ENCODE data around the gene PREX1.
"Not testable (repeated sequence)": the region's sequence is repeated elsewhere in the genome, so short reads cannot be mapped to it uniquely, and the experiment has no call there.

Gene PREX1

DNA sequence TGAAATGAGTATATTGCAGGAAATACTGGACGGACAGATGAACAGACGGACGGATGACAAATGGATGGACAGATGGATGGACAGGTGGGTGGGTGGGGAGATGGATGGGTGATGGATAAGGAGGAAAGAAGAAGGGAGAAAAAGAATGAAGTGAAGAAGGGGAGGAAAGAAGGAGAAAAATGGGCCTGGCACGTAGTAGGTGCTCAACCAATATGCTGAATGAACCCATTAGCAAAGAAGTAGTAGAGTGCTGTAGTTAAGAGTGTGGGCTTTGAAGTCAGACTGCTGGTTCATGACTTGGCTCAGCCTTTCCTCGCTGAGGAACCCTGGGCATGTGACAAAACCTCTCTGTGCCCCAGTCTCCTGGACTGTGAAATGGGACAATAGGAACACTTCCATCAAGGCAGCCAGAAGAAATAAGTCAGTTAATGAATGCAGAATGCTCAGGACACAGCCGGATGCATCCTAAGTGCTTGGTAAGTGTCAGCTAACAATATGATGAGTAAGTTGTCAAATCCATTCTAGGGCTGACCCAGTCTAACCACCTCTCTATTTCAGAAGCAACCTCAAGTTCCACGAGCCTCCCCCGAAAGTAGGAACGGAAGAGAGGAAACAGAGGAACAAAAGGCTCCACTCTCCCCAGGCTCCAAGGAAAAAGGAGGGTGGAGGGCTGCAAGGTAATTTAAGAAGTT lies 37.9 kb downstream of the PREX1 start:
- DNase-seq: no peak

DNA sequence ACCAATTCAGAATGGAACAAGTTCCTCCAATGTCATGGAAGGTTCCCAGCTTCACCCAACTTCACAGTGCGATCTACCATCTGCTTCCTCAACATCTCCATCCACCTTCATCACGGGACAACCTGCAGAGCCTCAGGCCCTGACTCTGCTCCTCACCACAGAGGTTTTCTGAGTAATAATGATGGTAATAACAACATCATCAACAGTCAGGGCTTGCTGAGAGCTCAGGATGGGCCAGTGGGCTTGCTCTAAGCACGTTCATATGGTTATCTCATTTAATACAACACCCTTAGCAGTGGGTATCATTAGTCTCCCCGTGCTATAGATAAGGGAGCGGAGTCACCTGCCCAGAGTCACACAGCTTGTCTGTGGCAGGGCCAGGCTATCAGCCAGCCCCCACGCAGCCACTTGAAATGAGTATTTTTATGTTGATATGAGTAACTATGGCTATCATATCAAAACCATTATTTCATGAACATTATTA lies 38.6 kb downstream of the PREX1 start:
- DNase-seq: no peak

DNA sequence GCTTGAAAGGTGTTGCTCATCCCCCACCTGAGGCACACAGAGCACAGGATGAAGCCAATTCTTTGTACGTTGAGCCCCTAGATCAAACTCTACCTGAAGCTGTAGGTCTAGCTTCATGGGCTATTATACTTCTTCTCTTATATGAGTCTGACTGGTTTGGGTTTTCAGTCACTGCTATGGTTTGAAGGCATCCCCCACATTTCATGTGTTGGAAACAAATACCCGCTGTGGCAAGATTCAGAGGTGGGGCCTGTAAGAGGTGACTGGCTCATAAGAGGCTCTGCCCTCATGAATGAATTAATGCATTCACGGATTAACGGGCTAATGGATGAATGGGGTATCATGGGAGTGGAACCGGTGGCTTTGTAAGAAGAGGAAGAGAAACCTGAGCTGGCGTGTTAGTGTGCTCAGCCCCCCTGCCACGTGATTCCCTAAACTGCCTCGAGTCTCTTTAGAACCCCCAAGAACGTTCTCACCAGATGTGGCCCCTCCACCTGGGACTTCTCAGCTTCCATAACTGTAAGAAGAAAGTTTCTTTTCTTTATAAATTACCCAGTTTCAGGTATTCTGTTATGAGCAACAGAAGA lies 39.2 kb downstream of the PREX1 start:
- no peak for DNase-seq

DNA sequence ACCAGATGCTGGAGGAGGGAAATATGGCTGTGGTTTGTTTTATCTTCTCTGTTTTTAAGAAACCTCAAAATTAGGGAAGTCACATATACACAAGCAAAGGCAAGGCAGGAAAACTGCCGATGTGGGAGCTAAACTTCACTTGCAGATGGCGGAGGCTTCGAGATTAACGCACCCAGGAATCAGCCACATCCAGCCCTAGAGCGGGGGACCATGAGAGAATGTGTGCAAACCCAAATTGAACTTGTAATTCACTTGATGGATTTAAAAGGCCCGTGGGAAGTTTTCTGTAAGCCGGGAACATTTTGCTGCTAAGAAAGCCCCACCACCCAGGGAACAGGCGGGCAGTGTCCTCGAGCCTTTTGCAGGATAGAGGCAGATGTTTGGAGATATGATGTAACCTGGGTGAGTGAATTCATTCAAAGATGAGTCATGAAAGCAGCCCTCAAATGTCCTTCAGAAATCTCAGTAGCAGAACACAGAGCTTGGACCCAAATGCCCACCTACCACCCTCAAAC lies 39.9 kb downstream of the PREX1 start:
- no peak for DNase-seq

DNA sequence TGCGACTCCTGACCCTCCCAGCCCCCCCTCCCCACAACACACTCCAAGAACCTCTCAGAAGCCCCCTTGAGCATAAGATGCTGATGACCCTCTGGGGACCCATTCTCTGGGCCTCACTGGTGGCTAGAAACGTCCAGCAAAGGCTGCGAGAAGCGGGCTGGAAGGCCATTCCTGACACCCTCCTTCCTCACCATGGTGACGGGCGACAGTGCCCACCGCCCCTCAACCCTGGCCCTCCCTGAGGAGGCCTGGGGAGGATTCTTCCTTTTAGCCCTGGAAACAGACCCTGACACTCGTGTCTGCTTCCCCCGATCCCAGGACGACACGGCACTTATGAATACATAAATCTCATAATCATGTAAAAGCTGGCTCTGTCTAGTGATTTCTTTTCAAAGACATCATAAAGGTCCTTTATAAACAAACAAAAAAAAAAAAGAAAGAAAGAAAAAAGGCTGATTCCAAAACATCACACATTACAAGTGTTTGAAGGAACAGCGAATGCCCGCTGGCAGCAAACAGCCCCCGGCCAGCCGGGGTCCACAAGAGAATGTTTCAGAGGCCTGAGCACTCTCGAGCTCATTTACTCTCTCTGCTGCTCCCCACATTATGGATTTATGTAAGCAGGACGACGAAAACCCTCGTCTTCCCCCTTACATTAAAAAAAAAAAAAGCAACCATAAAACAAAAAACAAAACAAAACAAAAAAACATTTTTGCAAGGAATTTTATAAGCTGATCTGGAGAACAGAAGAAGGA lies 40.7 kb downstream of the PREX1 start:
- DNase-seq: no peak

DNA sequence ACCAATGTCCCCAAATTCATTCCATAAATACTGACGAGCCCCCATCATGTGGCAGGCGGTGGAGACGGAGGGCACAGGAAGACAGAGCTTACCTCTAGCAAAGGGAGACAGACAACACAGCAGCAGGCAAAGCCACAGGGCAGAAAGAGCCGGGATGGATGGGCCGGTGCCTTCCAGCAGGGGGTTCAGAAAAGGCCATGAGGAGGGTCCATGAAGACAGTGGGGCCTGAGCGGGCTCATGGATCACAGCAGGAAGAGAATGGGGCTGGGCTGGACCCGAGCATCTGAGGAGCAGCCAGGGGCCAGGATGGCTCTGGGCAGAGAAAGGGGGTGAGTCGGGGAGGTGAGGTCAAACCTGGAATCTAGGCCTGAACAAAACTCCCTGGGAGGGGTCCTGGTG lies 42.0 kb downstream of the PREX1 start:
- DNase-seq: no peak

DNA sequence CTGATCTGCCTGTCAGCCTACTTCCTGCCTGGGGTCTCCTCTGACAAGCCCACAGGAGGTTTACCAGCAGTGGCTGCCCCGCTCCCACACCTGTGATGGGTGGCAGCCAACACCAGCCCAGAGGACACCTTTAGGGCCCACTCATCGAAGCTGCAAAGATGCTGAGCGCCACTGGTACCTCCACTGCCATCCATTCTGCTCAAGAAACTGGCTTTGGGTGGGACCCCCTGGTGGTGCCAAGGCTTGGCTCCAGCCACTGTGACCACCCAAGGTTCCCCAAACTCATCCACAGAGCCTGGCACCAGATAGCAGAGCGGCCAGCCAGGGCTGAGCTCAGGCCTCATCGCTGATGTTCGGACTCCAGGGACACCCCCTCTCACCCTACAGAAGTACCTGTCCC lies 42.5 kb downstream of the PREX1 start:
- DNase-seq: no peak

DNA sequence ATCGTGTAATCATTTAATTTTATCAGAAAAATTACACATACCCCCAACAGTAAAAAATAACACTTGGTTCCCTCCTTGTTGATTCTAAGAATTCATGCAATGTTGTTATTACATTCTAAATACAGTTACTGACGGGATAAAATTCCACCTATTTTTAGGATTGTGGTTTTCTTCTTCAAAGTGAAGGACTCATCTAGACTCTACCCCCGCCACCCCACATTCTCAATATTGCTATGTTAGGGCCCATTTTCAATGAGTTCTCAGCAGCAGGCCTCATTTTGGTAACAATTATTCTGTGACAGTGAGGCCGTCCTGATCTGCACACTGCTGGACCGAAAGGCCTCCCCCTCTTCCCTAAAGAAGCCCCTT lies 43.5 kb downstream of the PREX1 start:
- DNase-seq: no peak

DNA sequence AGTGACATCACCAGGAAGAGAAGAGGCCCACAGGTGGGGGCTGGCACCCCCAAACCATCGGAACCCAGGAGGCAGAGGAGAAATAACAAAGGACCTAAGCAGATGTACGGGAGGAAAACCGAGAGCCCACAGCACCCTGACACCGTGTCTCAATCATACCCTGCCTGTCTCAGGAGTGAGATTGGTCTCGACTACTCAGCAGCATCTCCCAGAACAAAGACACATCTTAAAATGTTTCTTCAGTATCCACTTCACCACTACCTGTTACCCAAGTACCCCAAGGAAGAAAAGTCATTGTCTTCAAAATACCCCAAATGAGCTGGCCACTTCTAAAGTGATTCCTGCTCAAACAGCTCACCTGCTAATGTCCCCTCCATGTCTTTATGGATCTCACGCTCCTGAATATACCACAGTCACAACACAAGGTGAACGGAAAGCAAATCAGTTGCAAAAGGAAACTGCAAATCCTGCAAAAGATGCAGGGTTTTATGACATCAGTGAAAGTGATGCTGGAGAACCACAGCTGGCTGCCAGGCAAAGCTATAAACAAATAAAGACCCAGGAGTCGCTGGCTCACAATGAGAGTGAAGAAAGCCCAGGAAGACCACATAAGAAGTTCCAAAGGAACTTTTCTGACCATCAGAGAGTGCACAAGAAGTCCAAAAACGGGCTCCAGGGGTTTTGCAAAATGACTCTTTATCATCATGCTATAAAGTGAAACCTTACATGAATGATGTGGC lies 44.1 kb downstream of the PREX1 start:
- no peak for DNase-seq

DNA sequence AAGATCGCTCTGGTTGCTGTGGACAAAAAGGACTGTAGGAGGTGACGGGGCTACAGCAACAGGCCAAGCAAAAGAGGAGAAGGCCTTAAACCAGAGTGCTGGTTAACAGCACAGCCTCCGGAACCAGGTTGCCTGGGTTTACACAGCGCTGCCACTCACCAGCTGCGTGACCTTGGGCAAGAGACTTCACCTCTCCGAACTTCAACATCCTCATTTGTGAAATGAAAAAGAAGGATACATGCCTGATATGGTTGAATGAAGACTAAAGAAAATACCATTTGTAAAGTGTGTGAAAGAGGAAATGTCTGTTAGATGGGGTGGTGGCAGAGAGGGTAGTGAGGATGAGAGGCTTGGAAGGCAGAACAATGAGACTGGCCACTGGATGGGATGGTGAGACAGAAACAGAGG lies 44.9 kb downstream of the PREX1 start:
- DNase-seq: no peak

DNA sequence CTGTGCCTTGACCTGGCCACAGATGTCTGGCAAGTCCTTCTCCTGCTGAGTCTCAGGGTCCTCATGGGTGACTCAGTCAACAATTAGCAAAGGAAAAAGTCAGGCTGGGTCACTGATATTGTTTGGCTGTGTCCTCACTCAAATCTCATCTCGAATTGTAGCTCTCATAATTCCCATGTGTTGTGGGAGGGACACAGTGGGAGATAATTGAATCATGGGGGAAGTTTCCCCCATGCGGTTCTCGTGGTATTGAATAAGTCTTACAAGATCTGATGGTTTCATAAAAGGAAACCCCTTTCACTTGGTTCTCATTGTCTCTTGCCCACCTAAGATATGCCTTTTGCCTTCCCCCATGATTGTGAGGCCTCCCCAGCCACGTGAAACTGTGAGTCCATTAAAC lies 45.7 kb downstream of the PREX1 start:
- no peak for DNase-seq

DNA sequence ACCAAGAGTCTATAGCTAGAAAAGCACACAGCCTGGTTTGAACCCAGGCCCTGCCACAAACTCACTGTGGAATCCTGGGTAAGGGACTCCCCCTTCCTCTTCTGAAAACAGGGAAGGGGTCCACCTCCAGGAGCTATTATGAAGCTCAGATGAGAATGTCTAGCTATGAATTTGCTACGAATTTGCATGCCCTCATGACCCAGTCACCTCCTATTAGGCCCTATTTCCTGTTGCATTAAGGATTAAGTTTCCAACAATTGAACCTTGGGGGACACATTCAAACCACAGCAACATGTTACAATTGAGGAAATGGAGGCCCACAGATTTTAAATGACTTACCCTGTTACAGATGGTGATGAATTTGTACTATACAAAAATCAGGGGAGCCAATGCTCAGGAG lies 46.2 kb downstream of the PREX1 start:
- no peak for DNase-seq

DNA sequence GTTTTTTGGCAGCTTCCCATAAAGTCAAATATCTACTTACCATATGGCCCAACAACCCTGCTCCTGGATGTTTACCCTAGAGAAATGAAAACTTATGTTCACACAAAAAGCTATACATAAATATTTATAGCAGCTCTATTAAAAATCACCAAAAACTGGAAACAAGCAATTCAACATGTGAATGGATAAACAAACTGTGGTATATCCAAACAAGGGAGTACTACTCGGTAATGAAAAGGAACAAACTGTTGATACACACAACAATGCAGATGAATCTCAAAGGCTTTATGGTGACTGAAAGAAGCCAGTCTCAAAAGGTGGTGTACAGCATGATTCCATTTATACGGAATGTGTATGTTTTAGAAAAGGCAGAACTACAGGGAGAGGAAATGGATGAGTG lies 48.4 kb downstream of the PREX1 start:
- DNase-seq: no peak

DNA sequence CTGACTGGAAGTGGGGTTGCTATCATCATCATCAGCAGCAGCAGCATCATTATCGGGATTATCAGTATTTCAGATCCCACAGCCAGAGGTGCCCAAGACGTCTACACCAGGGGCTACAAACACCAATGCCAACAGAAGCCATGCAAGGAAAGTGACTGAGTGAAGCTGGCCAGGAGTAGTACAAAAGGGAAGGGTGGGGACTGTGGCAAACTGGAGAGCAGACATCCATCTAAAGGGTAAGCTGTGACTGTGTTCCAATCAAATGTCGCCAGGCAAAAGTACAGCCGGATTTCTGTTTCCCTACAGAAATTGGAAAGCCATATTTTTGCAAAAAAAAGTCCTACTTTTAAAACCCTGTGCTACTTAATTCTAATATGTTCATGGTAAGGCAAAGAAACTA lies 50.0 kb downstream of the PREX1 start:
- DNase-seq: no peak

DNA sequence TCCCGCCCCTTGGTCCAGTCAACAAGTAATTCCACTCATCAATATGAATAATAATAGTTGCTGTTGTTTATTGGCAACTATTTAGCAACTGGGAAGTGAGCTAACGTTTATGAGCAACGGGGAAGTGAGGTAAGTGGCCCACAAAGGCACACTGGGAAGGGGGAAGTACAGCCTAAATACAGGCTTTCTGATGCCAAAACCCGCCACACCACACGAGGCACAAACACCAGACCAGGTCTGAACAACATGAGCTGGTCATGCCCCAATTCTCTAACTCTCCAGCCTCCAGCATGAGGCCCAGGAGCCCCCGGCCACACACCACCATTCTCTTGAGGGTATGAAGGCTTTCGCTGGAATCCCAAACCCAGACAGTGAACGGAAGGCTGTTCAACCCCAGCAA lies 50.8 kb downstream of the PREX1 start:
- no peak for DNase-seq

DNA sequence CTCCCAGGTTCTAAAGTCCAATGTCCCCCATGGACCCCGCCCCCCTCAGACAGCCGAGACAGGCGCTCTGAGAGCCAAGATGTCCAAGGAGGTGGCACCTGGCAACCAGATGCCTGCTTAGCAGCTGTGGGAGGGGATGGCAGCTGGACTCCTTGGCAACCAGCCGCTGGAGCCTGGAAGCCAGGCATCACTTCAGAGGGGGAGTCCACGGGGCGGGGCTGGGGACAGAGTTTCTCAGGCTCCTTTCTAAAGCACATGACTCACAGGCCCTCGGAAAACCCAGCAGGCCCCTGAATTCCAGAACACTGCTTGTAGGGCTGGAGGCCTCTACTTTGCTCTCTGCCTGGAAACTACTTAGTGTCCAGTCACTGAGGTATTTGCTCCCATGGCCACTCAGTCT lies 51.5 kb downstream of the PREX1 start:
- DNase-seq: no peak

DNA sequence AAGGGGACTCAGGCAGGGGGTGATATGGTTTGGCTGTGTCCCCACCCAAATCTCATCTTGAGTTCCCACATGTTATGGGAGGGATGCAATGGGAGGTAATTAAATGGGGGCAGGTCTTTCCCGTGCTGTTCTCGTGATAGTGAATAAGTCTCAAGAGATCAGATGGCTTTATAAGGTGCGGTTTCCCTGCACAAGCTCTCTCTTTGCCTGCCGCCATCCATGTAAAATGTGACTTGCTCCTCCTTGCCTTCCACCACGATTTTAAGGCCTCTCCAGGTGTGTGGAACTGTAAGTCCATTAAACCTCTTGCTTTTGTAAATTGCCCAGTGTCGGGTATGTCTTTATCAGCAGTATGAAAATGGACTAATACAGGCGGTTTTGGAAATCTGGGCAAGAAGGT lies 52.3 kb downstream of the PREX1 start:
- not testable (repeated sequence) for DNase-seq

DNA sequence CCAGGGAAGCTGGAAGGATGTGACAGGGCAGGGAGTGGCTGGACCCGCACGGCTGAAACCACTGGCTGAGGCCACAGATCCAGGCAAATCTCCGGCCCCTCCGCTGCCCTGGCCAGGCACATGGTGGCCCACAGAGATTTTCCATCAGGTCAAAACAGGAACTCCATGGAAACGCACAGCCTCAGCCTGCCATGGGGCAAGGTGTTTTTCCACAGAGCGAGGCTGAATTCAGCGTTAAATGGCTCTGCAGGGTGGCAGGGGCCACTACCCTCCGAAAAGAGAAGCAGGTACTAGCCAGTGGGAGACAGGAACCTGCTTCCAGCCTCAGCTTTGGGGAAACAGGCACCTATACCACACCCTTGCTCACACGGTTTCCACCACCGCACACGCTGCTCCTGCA lies 53.1 kb downstream of the PREX1 start:
- no peak for DNase-seq

DNA sequence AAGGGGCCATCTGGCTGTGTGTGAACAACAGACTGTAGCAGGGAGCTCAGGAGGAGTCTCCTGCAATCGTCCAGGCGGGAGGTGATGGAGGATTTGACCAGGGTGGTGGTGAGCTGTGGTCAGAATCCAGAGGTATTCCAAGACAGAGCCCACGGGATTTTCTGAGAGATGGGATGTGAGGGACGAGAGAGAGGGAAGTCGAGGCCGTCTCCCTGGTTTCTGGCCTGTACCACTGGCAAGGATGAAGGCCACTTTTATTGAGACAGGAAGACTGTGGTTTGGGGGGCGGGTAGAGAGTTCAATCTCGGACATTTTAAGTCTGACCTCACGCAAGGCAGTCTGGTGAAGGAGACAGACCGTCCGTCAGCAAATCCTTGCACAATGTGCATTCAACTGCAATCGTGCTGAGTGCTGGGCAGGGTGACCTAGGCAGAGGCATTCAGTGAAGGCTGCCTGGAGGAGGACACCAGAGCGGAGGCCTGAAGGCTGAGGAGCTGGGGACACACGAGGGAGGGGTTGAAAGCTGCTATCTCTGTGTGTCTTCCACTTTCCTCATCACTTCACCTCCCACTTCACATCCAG lies 53.9 kb downstream of the PREX1 start:
- DNase-seq: no peak

DNA sequence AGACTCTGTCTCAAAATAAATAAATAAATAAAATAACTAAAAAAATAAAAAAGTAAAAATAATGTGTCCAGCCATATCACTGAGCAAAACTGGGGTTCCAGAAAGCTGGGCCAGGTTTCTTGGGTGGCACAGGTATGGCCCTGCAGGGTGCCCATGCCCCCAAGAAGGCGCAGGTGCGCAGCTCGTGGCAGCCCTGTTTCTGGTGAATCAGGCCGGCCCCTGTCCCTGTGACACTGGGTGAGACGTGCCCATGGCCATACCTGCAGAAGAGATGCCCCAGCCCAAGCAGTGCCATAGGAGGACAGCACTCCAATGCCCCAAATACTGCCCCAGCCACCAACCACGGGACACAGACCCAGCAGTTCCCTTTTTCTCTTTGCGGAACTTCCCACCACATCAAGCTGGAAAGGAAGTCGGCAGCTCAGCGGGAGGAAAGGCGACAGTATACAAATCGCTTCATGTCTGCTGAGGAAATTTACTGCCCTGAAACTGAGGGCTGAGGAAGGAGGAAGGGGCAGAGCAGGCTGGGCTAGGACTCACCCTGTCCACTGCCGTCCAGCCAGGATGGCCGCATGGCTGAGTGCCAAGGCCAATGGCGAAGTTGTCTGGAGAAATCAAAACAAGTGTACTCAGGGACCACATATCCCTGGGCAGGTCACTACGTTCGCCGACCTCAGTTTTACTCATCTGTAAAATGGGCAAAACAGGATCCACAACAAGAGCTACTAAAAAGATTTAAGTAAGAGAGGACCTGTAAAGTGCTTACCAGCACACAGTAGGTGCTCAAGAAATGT lies 55.4 kb downstream of the PREX1 start:
- no peak for DNase-seq

DNA sequence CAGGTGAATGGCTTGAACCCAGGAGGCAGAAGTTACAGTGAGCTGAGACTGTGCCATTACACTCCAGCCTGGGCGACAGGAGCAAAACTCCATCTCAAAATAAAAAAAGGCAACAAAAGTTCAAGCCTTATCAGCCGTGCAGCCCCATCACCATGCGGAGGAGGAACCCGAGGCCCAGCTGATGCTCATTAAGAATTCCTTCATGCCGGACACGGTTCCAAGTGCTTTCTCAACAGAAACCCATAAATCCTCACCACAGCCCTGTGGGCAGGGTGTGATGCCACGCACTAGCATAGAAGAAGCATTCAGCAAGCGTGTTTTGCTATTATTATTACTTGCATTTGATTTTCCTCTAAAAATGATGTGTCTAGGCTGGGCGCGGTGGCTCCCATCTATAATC lies 56.3 kb downstream of the PREX1 start:
- DNase-seq: no peak

All from stimulated activated CD4-positive, alpha-beta T cell treated with anti-CD3 and anti-CD28 coated beads, Interleukin-12 subunit alpha, Interleukin-12 subunit beta, amount 100 ng/mL, for 4 hours (primary cell).